GM12891 (cell line): ENCODE results near the gene SLC5A11.

ENCODE experiments used
- POLR2A ChIP-seq: IDR thresholded peaks from 2 replicates; pipeline ENCODE4 v1.6.1; 2011; ENCODE audit warnings: low read depth, low read length, control low read depth
- SPI1 ChIP-seq: IDR thresholded peaks from 2 replicates; pipeline ENCODE4 v1.6.1; 2011; ENCODE audit warnings: low read depth, low read length, control low read depth
- TAF1 ChIP-seq: IDR thresholded peaks from 2 replicates; pipeline ENCODE4 v1.6.1; 2011; ENCODE audit warnings: low read depth, low read length, control low read depth

DNA sequence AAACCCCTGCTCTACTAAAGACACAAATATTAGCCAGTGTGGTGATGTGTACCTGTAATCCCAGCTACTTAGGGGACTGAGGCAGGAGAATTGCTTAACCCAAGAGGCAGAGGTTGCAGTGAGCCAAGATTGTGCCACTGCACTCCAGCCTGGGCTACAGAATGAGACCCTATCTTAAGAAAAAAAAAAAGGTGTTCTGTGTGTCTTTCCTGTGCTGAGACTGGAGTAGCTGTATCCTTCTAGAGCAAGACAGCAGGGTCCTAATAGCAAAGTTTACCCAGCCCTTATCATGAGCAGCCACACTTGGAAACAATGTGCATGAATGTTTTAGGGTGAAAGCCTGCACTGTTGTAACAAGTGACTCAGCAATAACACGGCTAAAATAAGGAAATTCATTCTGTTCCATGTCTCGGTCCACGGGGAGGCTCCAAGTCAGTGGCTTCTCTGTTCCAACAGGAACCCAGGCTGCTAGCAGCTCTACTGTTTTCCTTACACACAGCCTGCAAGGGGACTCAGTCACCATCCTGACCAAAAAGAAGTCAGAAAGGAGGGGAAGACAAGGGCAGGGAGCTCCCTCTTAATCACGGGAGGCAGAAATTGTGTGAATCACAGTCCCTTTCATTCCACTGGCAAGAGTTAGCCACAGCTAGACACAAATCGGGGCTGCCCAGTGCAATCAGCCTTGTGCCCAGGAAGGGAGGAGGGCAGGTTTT lies 7.1 kb upstream of the SLC5A11 start:
- no peak for TF ChIP-seq SPI1
- TF ChIP-seq TAF1: no peak
- no peak for TF ChIP-seq POLR2A
